Measurements from ENCODE around the gene MICB.

DNA sequence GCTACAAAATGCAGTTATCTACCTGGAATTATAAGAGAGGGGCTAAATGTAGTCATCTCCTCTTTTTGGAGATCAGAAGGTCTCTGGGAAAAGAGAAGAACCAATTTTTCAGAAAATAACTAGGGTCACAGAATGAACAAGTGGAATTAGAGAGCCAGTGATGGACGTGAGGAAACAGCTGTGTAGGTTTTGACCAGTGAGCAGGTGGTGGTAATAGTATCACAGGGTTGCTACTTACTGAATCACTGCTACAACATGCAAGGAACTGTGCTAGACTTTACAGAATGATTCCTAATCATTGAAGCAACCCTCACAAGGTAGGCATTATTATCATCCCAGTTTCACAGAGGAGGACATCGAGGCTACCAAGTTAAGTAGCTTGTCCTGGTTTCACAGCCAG is 46.7 kb downstream of the MICB start:
- TF ChIP-seq, protein P1, sequence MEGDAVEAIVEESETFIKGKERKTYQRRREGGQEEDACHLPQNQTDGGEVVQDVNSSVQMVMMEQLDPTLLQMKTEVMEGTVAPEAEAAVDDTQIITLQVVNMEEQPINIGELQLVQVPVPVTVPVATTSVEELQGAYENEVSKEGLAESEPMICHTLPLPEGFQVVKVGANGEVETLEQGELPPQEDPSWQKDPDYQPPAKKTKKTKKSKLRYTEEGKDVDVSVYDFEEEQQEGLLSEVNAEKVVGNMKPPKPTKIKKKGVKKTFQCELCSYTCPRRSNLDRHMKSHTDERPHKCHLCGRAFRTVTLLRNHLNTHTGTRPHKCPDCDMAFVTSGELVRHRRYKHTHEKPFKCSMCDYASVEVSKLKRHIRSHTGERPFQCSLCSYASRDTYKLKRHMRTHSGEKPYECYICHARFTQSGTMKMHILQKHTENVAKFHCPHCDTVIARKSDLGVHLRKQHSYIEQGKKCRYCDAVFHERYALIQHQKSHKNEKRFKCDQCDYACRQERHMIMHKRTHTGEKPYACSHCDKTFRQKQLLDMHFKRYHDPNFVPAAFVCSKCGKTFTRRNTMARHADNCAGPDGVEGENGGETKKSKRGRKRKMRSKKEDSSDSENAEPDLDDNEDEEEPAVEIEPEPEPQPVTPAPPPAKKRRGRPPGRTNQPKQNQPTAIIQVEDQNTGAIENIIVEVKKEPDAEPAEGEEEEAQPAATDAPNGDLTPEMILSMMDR (IDR thresholded peaks at IDR 0.05), result no peak
- TF ChIP-seq POLR2AphosphoS5 (IDR thresholded peaks at IDR 0.05), result no peak

Data from breast epithelium (tissue), 3 donors.